ENCODE data around the gene SLC9B1. TPM values are rescaled to one million over a fixed set of nuclear protein-coding genes. Genes with fewer than 3 reads are reported as not detected.
A peak's percentile ranks its signal among the peaks of the same experiment; 100 is the strongest.
"Not testable (repeated sequence)": the region's sequence is repeated elsewhere in the genome, so short reads cannot be mapped to it uniquely, and the experiment has no call there.

The SLC9B1 gene
- total RNA-seq, 1 experiment from 2014 or later: 0.62 TPM

DNA sequence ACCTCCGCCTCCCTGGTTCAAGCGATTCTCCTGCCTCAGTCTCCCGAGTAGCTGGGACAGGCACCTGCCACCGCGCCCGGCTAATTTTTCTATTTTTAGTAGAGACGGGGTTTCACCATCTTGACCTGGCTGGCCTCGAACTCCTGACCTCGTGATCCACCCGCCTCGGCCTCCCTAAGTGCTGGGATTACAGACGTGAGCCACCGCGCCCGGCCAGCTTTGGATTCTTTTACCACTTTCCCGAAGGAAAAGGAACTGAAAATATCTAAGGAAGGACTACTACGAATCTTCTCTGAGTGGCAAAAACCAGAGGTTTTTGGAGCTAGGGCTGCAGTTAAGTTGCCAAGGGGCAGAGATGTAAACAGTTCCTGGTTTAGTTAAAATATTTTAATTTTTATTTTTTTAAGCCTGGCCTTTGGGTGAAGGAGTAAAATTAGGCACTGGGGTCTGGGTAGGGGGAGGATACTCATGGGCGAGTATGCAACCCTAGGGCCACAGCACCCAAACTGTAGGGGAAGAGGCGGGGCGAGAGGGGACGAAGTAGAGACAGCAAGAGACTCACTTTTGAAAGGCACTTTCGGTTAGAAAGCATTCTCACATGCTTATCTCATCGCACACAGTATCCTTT, 151.2 kb downstream of the SLC9B1 start:
- H3K9me3 ChIP-seq (ENCODE audit: low read depth, low read length, poor library complexity, severe bottlenecking): no peaks in the 10 kb centered on the region
- no peak for DNase-seq (ENCODE audit: low spot score)
- H3K27ac ChIP-seq (ENCODE audit: low read depth, low read length, poor library complexity, severe bottlenecking): peak overlapping the region; percentile 96
- no peaks in the 10 kb centered on the region for H3K27me3 ChIP-seq (replicated peaks; ENCODE audit: insufficient read depth, low read depth, low read length, poor library complexity)
- ChIA-PET POLR2A (ENCODE audit: low non-redundant PET) (no interaction called here), CTCF (no interaction called here)
- no peaks in the 10 kb centered on the region for H3K36me3 ChIP-seq (ENCODE audit: insufficient read depth, low read length, poor library complexity, severe bottlenecking)
- H3K4me3 ChIP-seq (ENCODE audit: low read depth, low read length, poor library complexity, severe bottlenecking): peak overlapping the region; percentile 71
- no peak for TF ChIP-seq CTCF (conservative IDR thresholded peaks at IDR 0.05; ENCODE audit: low read depth, low read length)
- TF ChIP-seq EZH2 (IDR thresholded peaks at IDR 0.05; ENCODE audit: borderline replicate concordance, low read depth, low read length, poor library complexity, severe bottlenecking): no peak
- peaks cover 20% of the 10 kb centered on the region for H3K4me1 ChIP-seq (ENCODE audit: insufficient read depth, low read length, poor library complexity, severe bottlenecking)
- intact Hi-C loops (cut with micrococcal nuclease; ENCODE audit: unreplicated experiment): no loop called here
- no TSS peak for BruUV-seq (replicated peaks)

- Histone ChIP-seq H3K9me3 (ENCODE audit: low read depth, low read length, poor library complexity, severe bottlenecking) (no peaks in the 10 kb centered on the region), H3K36me3 (ENCODE audit: insufficient read depth, low read length, poor library complexity, severe bottlenecking) (no peaks in the 10 kb centered on the region), H3K4me1 (ENCODE audit: insufficient read depth, low read length, poor library complexity, severe bottlenecking) (peaks cover 20% of the 10 kb centered on the region), H3K27ac (ENCODE audit: low read depth, low read length, poor library complexity, severe bottlenecking) (no peak overlapping the region), H3K4me3 (ENCODE audit: low read depth, low read length, poor library complexity, severe bottlenecking) (peak overlapping the region; percentile 71), H3K27me3 (replicated peaks; ENCODE audit: insufficient read depth, low read depth, low read length, poor library complexity) (no peaks in the 10 kb centered on the region)
- intact Hi-C loops (cut with micrococcal nuclease; ENCODE audit: unreplicated experiment): no loop called here
- ChIA-PET POLR2A (ENCODE audit: low non-redundant PET) (no interaction called here), CTCF (no interaction called here)
- BruUV-seq (replicated peaks): TSS peak; percentile 39
- no peak for DNase-seq (ENCODE audit: low spot score)
- TF ChIP-seq CTCF (conservative IDR thresholded peaks at IDR 0.05; ENCODE audit: low read depth, low read length): no peak
- no peak for TF ChIP-seq EZH2 (IDR thresholded peaks at IDR 0.05; ENCODE audit: borderline replicate concordance, low read depth, low read length, poor library complexity, severe bottlenecking)
Observed at GRCh38 chr4:102867278-102868152, 152.0 kb downstream of the SLC9B1 start.

DNA sequence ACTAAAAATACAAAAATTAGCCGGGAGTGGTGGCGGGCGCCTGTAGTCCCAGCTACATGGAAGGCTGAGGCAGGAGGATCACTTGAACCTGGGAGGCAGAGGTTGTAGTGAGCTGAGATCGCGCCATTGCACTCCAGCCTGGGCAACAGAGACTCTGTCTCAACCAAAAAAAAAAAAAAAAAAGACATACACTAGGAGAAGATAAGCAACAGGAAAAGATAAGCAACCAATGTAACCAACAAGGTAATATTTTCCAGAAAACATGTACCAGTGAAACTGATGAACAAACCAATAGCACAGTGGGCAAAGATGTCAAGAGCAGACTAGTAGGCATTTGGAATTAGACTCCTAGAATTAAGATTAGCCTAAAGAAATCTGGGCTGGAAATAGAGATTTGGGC, 154.2 kb downstream of the SLC9B1 start:
- BruUV-seq (replicated peaks); POLR2A ChIA-PET (ENCODE audit: low non-redundant PET); intact Hi-C loops (cut with micrococcal nuclease; ENCODE audit: unreplicated experiment); H3K9me3 ChIP-seq (ENCODE audit: low read depth, low read length, poor library complexity, severe bottlenecking); H3K4me1 ChIP-seq (ENCODE audit: insufficient read depth, low read length, poor library complexity, severe bottlenecking); H3K27ac ChIP-seq (ENCODE audit: low read depth, low read length, poor library complexity, severe bottlenecking); H3K36me3 ChIP-seq (ENCODE audit: insufficient read depth, low read length, poor library complexity, severe bottlenecking); H3K27me3 ChIP-seq (replicated peaks; ENCODE audit: insufficient read depth, low read depth, low read length, poor library complexity); H3K4me3 ChIP-seq (ENCODE audit: low read depth, low read length, poor library complexity, severe bottlenecking); DNase-seq (ENCODE audit: low spot score); CTCF ChIA-PET: not testable (repeated sequence)

Data from A673 (cell line).